Neural cell (in vitro differentiated cells): ENCODE results near the gene TOPBP1. TPM values are rescaled to one million over a fixed set of nuclear protein-coding genes. Genes with fewer than 3 reads are reported as not detected.

Experiments used
- H2AFZ ChIP-seq: fragments of 200-600, 300-800 bp; sonication (generic), shearing (Covaris generic); 2 replicates; pipeline ENCODE4 v1.6.0; 2014; ENCODE audit warnings: low read depth, mild to moderate bottlenecking, antibody characterized with exemption, low read length, moderate library complexity
- H3F3A ChIP-seq: fragments of 200-600 bp; shearing (Covaris generic); 2 replicates; pipeline ENCODE4 v1.6.1; 2016; ENCODE audit warnings: mild to moderate bottlenecking, moderate library complexity, mixed read lengths, antibody characterized with exemption, low read length; ENCODE audit not compliant: insufficient read depth, poor library complexity, severe bottlenecking
- H3K27ac ChIP-seq: fragments of 200-600, 300-800 bp; sonication (generic), shearing (Covaris generic); 2 replicates; pipeline ENCODE4 v1.5.1; 2014; ENCODE audit warnings: mild to moderate bottlenecking, low read length, moderate library complexity
- H3K27me3 ChIP-seq: fragments of 300-800, 200-600 bp; sonication (generic), shearing (Covaris generic); 2 replicates; pipeline ENCODE4 v1.6.0; 2014; ENCODE audit warnings: mild to moderate bottlenecking, low read depth, low read length, moderate library complexity; ENCODE audit not compliant: insufficient read depth
- H3K36me3 ChIP-seq: fragments of 300-800, 200-600 bp; sonication (generic), shearing (Covaris generic); 2 replicates; pipeline ENCODE4 v1.5.1; 2014; ENCODE audit warnings: mild to moderate bottlenecking, antibody characterized with exemption, low read length, moderate library complexity; ENCODE audit not compliant: insufficient read depth
- H3K4me2 ChIP-seq: fragments of 300-800, 200-600 bp; sonication (generic), shearing (Covaris generic); 2 replicates; pipeline ENCODE4 v1.6.0; 2014; ENCODE audit warnings: mild to moderate bottlenecking, low read length
- H3K4me3 ChIP-seq: fragments of 300-800, 200-600 bp; sonication (generic), shearing (Covaris generic); 2 replicates; pipeline ENCODE4 v1.5.1; 2014; ENCODE audit warnings: mild to moderate bottlenecking, low read length, moderate library complexity
- H3K79me2 ChIP-seq: fragments of 200-600 bp; shearing (Covaris generic); replicated peaks from 2 replicates; pipeline ENCODE4 v1.6.0; 2014; ENCODE audit warnings: mild to moderate bottlenecking, low read length, moderate library complexity; ENCODE audit not compliant: insufficient read depth
- H3K9ac ChIP-seq: fragments of 300-800, 200-600 bp; sonication (generic), shearing (Covaris generic); 2 replicates; pipeline ENCODE4 v1.6.1; 2016; ENCODE audit warnings: mild to moderate bottlenecking, low read length, mixed read lengths
- H3K9me2 ChIP-seq: fragments of 200-600 bp; shearing (Covaris generic); 2 replicates; pipeline ENCODE4 v1.6.1; 2016; ENCODE audit warnings: mild to moderate bottlenecking, low read length, mixed read lengths; ENCODE audit not compliant: insufficient read depth
- H3K9me3 ChIP-seq: fragments of 200-600, 300-800 bp; sonication (generic), shearing (Covaris generic); 2 replicates; pipeline ENCODE4 v1.6.1; 2016; ENCODE audit warnings: mild to moderate bottlenecking, mixed run types, low read length, moderate library complexity, mixed read lengths
- H4K20me1 ChIP-seq: fragments of 200-600 bp; shearing (Covaris generic); 2 replicates; pipeline ENCODE4 v1.6.1; 2016; ENCODE audit warnings: mild to moderate bottlenecking, mixed run types; ENCODE audit not compliant: insufficient read depth
- CTCF ChIP-seq: fragments of 450-650 bp; IDR thresholded peaks from 2 replicates; pipeline ENCODE4 v1.5.1; 2014; ENCODE audit warnings: antibody characterized with exemption, mild to moderate bottlenecking, moderate library complexity; ENCODE audit not compliant: poor library complexity, severe bottlenecking
- EP300 ChIP-seq: fragments of 450-650 bp; conservative IDR thresholded peaks from 2 replicates; pipeline ENCODE4 v1.6.1; 2014; ENCODE audit warnings: antibody characterized with exemption, mild to moderate bottlenecking, moderate library complexity; ENCODE audit not compliant: poor library complexity, severe bottlenecking
- EZH2 ChIP-seq: fragments of 200-600, 300-800 bp; shearing (Covaris generic), sonication (generic); IDR thresholded peaks from 2 replicates; pipeline ENCODE4 v1.6.1; 2014; ENCODE audit warnings: antibody characterized with exemption, low read length, borderline replicate concordance, mild to moderate bottlenecking; ENCODE audit not compliant: insufficient read depth, poor library complexity, severe bottlenecking
- MXI1 ChIP-seq: fragments of 450-650 bp; conservative IDR thresholded peaks from 2 replicates; pipeline ENCODE4 v1.6.1; 2014; ENCODE audit warnings: antibody characterized with exemption, mild to moderate bottlenecking; ENCODE audit not compliant: poor library complexity, severe bottlenecking
- POLR2AphosphoS5 ChIP-seq: IDR thresholded peaks from 2 replicates; pipeline ENCODE4 v1.6.1; 2012
- RAD21 ChIP-seq: fragments of 450-650 bp; conservative IDR thresholded peaks from 2 replicates; pipeline ENCODE4 v1.6.1; 2014; ENCODE audit warnings: antibody characterized with exemption, mild to moderate bottlenecking, moderate library complexity
- REST ChIP-seq: IDR thresholded peaks from 2 replicates; pipeline ENCODE4 v1.6.1; 2012; ENCODE audit warnings: borderline replicate concordance
- SMC3 ChIP-seq: fragments of 450-650 bp; conservative IDR thresholded peaks from 2 replicates; pipeline ENCODE4 v1.6.1; 2014; ENCODE audit warnings: antibody characterized with exemption, mild to moderate bottlenecking, moderate library complexity; ENCODE audit not compliant: poor library complexity
- TAF1 ChIP-seq: IDR thresholded peaks from 2 replicates; pipeline ENCODE4 v1.6.1; 2012; ENCODE audit warnings: low read depth
- polyA plus RNA-seq: library from polyadenylated mRNA; depleted of rRNA; stranded (reverse); fragments of >200 nt; gene quantifications from 2 replicates; pipeline ENCODE4 v1.2.3, GENCODE V29; 2014

Gene TOPBP1
- polyA plus RNA-seq, 1 donor from 2014 or later: 46.6 TPM

GRCh38 chr3:133570937-133571320, 90.8 kb downstream of the TOPBP1 start:
- Histone ChIP-seq H3K9me2 (no peaks in the 10 kb centered on the region), H4K20me1 (no peaks in the 10 kb centered on the region), H2AFZ (no peak overlapping the region), H3K79me2 (peaks cover 13% of the 10 kb centered on the region), H3K36me3 (peaks cover 2% of the 10 kb centered on the region), H3K4me3 (no peak overlapping the region), H3K9ac (no peak overlapping the region), H3K27me3 (no peaks in the 10 kb centered on the region), H3K4me2 (no peak overlapping the region), H3F3A (no peaks in the 10 kb centered on the region), H3K9me3 (no peaks in the 10 kb centered on the region), H3K27ac (no peak overlapping the region)
- no peak for TF ChIP-seq POLR2AphosphoS5
- no peak for TF ChIP-seq RAD21
- TF ChIP-seq MXI1: no peak
- no peak for TF ChIP-seq CTCF
- TF ChIP-seq REST: no peak
- no peak for TF ChIP-seq EP300
- no peak for TF ChIP-seq SMC3
- TF ChIP-seq EZH2: no peak
- TF ChIP-seq TAF1: no peak

GRCh38 chr3:133570139-133570936, 91.4 kb downstream of the TOPBP1 start:
- no peaks in the 10 kb centered on the region for H4K20me1 ChIP-seq
- no peaks in the 10 kb centered on the region for H3K36me3 ChIP-seq
- no peaks in the 10 kb centered on the region for H3K9me3 ChIP-seq
- no peaks in the 10 kb centered on the region for H3F3A ChIP-seq
- TF ChIP-seq MXI1 (no peak), CTCF (no peak), EZH2 (no peak), EP300 (no peak), RAD21 (no peak), SMC3 (no peak), TAF1 (no peak), REST (no peak), POLR2AphosphoS5 (no peak)
- peaks cover 7% of the 10 kb centered on the region for H3K79me2 ChIP-seq
- H3K9me2 ChIP-seq: no peaks in the 10 kb centered on the region
- no peak overlapping the region for H3K4me2 ChIP-seq
- H3K9ac ChIP-seq: no peak overlapping the region
- no peak overlapping the region for H3K4me3 ChIP-seq
- no peak overlapping the region for H3K27ac ChIP-seq
- no peak overlapping the region for H2AFZ ChIP-seq
- no peaks in the 10 kb centered on the region for H3K27me3 ChIP-seq
